Activated T-helper 2 cell treated with anti-CD3 and anti-CD28 coated beads, Interferon-gamma antibody, Interleukin-2, Interleukin-4, amounts not matched to agents 10 μg/mL and 5 μg/mL and 100 μg/mL, durations not matched to agents 14 hours and 24 hours and 36 hours (primary cell): ENCODE results near the gene OR11L1. TPM values are rescaled to one million over a fixed set of nuclear protein-coding genes. Genes with fewer than 3 reads are reported as not detected.
A peak's percentile ranks its signal among the peaks of the same experiment; 100 is the strongest.

Experiments used
- DNase-seq: peaks from one replicate; pipeline ENCODE4 v3.0.0; 2021; ENCODE audit warnings: low spot score
- H3K27ac Mint-ChIP-seq: one replicate; pipeline ENCODE4 v1.8.0; 2021; ENCODE audit warnings: mixed read lengths
- H3K27me3 Mint-ChIP-seq: one replicate; pipeline ENCODE4 v1.8.0; 2021; ENCODE audit warnings: low read depth, mixed read lengths
- H3K36me3 Mint-ChIP-seq: one replicate; pipeline ENCODE4 v1.8.0; 2021; ENCODE audit warnings: low read depth, mixed read lengths
- H3K4me1 Mint-ChIP-seq: one replicate; pipeline ENCODE4 v1.8.0; 2021; ENCODE audit warnings: low read depth, mixed read lengths
- H3K4me3 Mint-ChIP-seq: one replicate; pipeline ENCODE4 v1.8.0; 2021; ENCODE audit warnings: low read depth, mild to moderate bottlenecking, moderate library complexity, mixed read lengths
- H3K9me3 Mint-ChIP-seq: one replicate; pipeline ENCODE4 v1.8.0; 2021; ENCODE audit warnings: mixed read lengths
- intact Hi-C: fragments of 100-400 bp; cut with micrococcal nuclease; formaldehyde crosslinking; loops from one replicate; pipeline ENCODE4 v1.15.1; 2023
- total RNA-seq: library from RNA; stranded (reverse); gene quantifications from 2 replicates; pipeline ENCODE4 v1.2.3, GENCODE V29; 2022

OR11L1 gene
- not detected in 2 replicates for total RNA-seq

DNA sequence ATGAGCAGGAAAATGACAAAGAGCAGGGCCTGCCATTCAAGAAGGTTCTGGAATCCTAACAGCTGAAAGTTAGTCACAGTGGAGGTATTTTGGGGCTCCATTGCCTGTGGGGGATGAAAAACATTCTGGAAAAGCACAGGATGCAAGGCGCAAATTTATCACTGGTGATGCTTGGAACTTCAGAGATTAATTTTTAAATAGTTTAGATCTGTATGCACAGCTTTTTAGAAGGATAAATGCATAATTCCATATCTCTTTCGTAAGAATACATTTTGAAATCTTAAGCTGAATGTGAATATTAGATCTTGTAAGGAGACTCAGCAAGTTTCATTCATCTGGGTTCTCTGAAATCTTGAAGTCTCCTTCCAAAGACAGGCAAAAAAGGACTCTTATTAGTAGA lies at the start of gene OR11L1:
Gene OR11L1 (minus strand): TSS at position 101 of the 400 bp plus-strand sequence. CDS start 0 bp downstream, at position 101.
- DNase-seq = no peak
- no peaks in the 10 kb centered on the region for H3K9me3 Mint-ChIP-seq
- H3K27ac Mint-ChIP-seq = no peak within 1 kb of the TSS
- no peaks in the 10 kb centered on the region for H3K27me3 Mint-ChIP-seq
- intact Hi-C loops = no loop called here
- no peak within 1 kb of the TSS for H3K4me3 Mint-ChIP-seq
- H3K4me1 Mint-ChIP-seq = peaks cover 2% of the 10 kb centered on the region
- H3K36me3 Mint-ChIP-seq = no peaks in the 10 kb centered on the region

DNA sequence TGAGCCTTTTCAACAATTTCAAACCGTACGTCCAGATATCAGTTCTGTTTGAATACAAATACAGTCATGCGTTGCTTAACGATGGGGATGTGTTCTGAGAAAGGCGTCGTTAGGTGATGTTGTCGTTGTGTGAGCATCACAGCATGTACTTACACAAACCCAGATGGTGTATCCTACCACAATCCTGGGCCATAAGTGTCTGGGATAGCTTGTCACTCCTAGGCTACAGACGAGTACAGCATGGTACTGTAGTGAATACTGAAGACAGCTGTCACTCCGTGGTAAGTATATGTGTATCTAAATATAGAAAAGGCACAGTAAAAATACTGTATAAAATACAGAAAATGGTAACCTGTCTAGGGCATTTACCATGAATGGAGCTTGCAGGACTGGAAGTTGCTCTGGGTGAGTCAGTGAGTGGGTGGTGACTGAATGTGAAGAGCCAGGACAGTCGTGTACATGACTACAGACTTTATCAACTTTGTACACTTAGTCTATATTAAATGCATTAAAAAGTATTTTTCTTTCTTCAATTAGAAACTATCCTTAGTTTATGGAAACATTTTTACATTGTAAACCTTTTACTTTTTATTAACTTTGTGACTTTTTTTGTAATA lies 43.2 kb upstream of the OR11L1 start:
- H3K9me3 Mint-ChIP-seq = no peaks in the 10 kb centered on the region
- H3K27me3 Mint-ChIP-seq = no peaks in the 10 kb centered on the region
- no peaks in the 10 kb centered on the region for H3K36me3 Mint-ChIP-seq
- no peak overlapping the region for H3K4me3 Mint-ChIP-seq
- no peaks in the 10 kb centered on the region for H3K4me1 Mint-ChIP-seq
- intact Hi-C loops = no loop called here
- no peak for DNase-seq
- H3K27ac Mint-ChIP-seq = no peak overlapping the region

- no peaks in the 10 kb centered on the region for H3K9me3 Mint-ChIP-seq
- H3K4me3 Mint-ChIP-seq = no peak overlapping the region
- no peak overlapping the region for H3K27ac Mint-ChIP-seq
- no peaks in the 10 kb centered on the region for H3K27me3 Mint-ChIP-seq
- intact Hi-C loops = no loop called here
- DNase-seq = no peak
- no peaks in the 10 kb centered on the region for H3K4me1 Mint-ChIP-seq
- H3K36me3 Mint-ChIP-seq = no peaks in the 10 kb centered on the region
Measured at GRCh38 chr1:247883346-247883745, 41.6 kb upstream of the OR11L1 start.

DNA sequence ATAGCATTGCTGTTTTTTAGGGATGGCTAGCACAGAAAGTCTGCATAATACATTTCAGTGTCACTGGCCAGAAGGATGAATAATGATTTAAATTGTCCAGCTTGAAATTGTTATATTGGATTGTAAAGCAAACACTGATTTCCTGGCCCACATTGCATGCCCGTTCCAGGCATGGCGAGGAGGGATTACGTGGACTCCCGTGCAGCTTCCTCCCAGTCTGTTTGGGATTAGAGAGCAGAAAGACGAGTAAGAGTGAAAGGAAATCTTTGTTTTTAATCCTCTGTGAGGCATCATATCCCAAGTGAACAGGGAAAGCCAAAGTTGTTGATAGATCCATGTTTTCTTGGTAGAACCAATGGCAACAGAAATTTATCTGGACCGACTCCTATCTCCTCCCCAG lies 23.7 kb upstream of the OR11L1 start:
- Mint-ChIP-seq H3K4me3 (no peak overlapping the region), H3K36me3 (no peaks in the 10 kb centered on the region), H3K9me3 (peaks cover 5% of the 10 kb centered on the region), H3K27ac (no peak overlapping the region), H3K4me1 (no peaks in the 10 kb centered on the region), H3K27me3 (peaks cover 1% of the 10 kb centered on the region)
- DNase-seq = no peak
- intact Hi-C loops = no loop called here

- Mint-ChIP-seq H3K4me3 (no peak overlapping the region), H3K36me3 (no peaks in the 10 kb centered on the region), H3K27ac (no peak overlapping the region), H3K9me3 (peaks cover 3% of the 10 kb centered on the region), H3K4me1 (no peaks in the 10 kb centered on the region), H3K27me3 (peaks cover 3% of the 10 kb centered on the region)
- intact Hi-C loops = no loop called here
- DNase-seq = no peak
Measured at GRCh38 chr1:247864644-247865043, 22.9 kb upstream of the OR11L1 start.

DNA sequence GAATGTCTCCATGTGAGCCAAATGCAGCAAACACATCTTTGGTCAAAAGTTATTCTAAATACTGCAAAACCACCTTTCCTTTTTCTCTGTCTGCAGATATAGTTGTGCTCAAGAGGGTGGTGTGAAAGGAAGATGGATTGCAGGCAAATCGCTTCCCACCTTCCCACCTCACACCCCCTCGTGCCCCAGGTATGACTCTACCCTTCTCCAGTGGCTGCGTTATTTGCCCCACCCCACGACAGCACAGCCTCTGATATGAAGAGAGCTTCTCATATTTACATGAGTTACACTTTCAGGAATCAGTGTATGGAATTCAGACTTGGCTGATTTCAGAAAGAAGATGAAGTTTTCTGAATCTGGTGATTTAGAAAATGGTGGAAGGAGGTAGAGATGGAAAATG lies 21.1 kb upstream of the OR11L1 start:
- Mint-ChIP-seq H3K27me3 (peaks cover 9% of the 10 kb centered on the region), H3K36me3 (no peaks in the 10 kb centered on the region), H3K4me3 (no peak overlapping the region), H3K4me1 (peaks cover 5% of the 10 kb centered on the region), H3K27ac (no peak overlapping the region), H3K9me3 (no peaks in the 10 kb centered on the region)
- DNase-seq = no peak
- intact Hi-C loops = no loop called here

- Mint-ChIP-seq H3K9me3 (no peaks in the 10 kb centered on the region), H3K27me3 (peaks cover 23% of the 10 kb centered on the region), H3K27ac (no peak overlapping the region), H3K4me3 (peak overlapping the region; percentile 74), H3K4me1 (peaks cover 9% of the 10 kb centered on the region), H3K36me3 (no peaks in the 10 kb centered on the region)
- no peak for DNase-seq
- intact Hi-C loops = no loop called here
Measured at GRCh38 chr1:247857985-247858619, 16.4 kb upstream of the OR11L1 start.

DNA sequence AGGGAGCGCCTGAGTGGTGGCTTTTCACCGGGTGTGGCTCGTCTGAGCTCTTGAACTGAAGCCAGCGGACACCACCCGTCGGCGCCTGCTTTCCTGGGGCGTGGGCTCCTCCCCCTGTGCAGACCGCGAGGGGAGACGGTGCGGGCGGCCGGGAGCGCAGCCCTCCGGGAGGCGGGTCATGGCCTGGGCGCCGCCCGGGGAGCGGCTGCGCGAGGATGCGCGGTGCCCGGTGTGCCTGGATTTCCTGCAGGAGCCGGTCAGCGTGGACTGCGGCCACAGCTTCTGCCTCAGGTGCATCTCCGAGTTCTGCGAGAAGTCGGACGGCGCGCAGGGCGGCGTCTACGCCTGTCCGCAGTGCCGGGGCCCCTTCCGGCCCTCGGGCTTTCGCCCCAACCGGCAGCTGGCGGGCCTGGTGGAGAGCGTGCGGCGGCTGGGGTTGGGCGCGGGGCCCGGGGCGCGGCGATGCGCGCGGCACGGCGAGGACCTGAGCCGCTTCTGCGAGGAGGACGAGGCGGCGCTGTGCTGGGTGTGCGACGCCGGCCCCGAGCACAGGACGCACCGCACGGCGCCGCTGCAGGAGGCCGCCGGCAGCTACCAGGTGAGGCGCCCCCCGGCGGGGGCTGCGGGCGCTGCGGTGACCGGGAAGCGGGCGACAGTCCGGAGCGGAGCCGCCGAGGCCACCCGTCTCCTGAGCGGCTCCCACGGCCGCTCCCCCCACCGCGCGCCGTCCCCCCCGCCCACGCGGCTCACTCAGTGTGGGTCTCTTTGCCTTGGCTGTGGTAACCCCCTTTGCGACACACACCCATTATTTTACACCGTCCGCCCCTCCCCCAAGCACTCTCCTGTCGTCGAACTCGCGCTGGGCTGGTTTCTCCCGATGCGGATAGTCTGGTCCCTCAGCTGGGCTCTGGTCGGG lies 15.6 kb upstream of the OR11L1 start, which contains the start of gene TRIM58:
Gene TRIM58 (plus strand): TSS at position 119 of the 916 bp plus-strand sequence. CDS start 60 bp downstream, at position 179.
- Mint-ChIP-seq H3K36me3 (no peaks in the 10 kb centered on the region), H3K4me1 (peaks cover 9% of the 10 kb centered on the region), H3K9me3 (no peaks in the 10 kb centered on the region), H3K27ac (no peak within 1 kb of the TSS), H3K27me3 (peaks cover 23% of the 10 kb centered on the region), H3K4me3 (peak within 1 kb of the TSS; percentile 74)
- DNase-seq = peak; percentile 26
- intact Hi-C loops = no loop called here

DNA sequence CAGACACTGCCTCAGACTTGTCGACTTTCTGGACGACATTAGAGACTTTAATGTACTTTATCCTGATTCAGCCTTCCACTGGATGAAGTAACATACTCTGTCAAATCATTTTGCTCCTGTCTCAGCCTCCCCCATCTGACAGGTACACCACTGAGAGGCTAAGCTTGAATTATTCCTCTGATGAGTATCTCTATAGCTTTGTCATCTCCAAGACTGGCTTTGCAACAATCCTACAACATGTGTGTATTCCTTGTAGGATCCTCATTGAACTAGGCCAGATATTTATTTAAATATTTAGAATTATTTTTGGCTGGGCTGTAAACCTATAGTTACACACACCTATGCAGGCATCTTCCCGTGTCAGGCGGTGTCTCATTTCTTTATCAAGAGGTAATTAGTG lies 14.2 kb upstream of the OR11L1 start:
- H3K4me3 Mint-ChIP-seq = peak overlapping the region; percentile 74
- intact Hi-C loops = no loop called here
- no peaks in the 10 kb centered on the region for H3K9me3 Mint-ChIP-seq
- no peak for DNase-seq
- no peaks in the 10 kb centered on the region for H3K36me3 Mint-ChIP-seq
- H3K4me1 Mint-ChIP-seq = peaks cover 9% of the 10 kb centered on the region
- no peak overlapping the region for H3K27ac Mint-ChIP-seq
- H3K27me3 Mint-ChIP-seq = peaks cover 26% of the 10 kb centered on the region

GRCh38 chr1:247854899-247855545 lies 13.3 kb upstream of the OR11L1 start:
- peaks cover 26% of the 10 kb centered on the region for H3K27me3 Mint-ChIP-seq
- DNase-seq = no peak
- no peaks in the 10 kb centered on the region for H3K36me3 Mint-ChIP-seq
- H3K9me3 Mint-ChIP-seq = no peaks in the 10 kb centered on the region
- H3K4me1 Mint-ChIP-seq = peaks cover 9% of the 10 kb centered on the region
- intact Hi-C loops = no loop called here
- H3K4me3 Mint-ChIP-seq = no peak overlapping the region
- H3K27ac Mint-ChIP-seq = no peak overlapping the region

GRCh38 chr1:247849616-247850015 lies 7.9 kb upstream of the OR11L1 start:
- no peak for DNase-seq
- Mint-ChIP-seq H3K27ac (no peak overlapping the region), H3K4me1 (no peaks in the 10 kb centered on the region), H3K36me3 (no peaks in the 10 kb centered on the region), H3K9me3 (no peaks in the 10 kb centered on the region), H3K4me3 (no peak overlapping the region), H3K27me3 (peaks cover 9% of the 10 kb centered on the region)
- intact Hi-C loops = no loop called here

GRCh38 chr1:247848346-247848745 lies 6.7 kb upstream of the OR11L1 start:
- Mint-ChIP-seq H3K36me3 (no peaks in the 10 kb centered on the region), H3K4me3 (no peak overlapping the region), H3K27ac (no peak overlapping the region), H3K9me3 (no peaks in the 10 kb centered on the region), H3K27me3 (peaks cover 6% of the 10 kb centered on the region), H3K4me1 (no peaks in the 10 kb centered on the region)
- intact Hi-C loops = no loop called here
- DNase-seq = no peak
